Mucosa of rectum (tissue), 2 donors: ENCODE results near the gene SELENOO.
A peak's percentile ranks its signal among the peaks of the same experiment; 100 is the strongest.

Experiments
- H3K27ac ChIP-seq, 2 donors: one replicate each; pipeline ENCODE4 v1.7.0; 2013; ENCODE audit warnings: inconsistent platforms in 2 of 2, low read depth in 2 of 2, low read length in 2 of 2
- H3K27me3 ChIP-seq, 2 donors: one replicate each; pipeline ENCODE4 v1.7.0; 2013; ENCODE audit warnings: low read length in 2 of 2; ENCODE audit not compliant: control insufficient read depth in 2 of 2, insufficient read depth in 2 of 2
- H3K36me3 ChIP-seq, 2 donors: one replicate each; pipeline ENCODE4 v1.7.0; 2013; ENCODE audit warnings: low read length in 2 of 2; ENCODE audit not compliant: control insufficient read depth in 2 of 2, insufficient read depth in 2 of 2
- H3K4me1 ChIP-seq, 2 donors: one replicate each; pipeline ENCODE4 v1.7.0; 2013; ENCODE audit warnings: low read length in 2 of 2, mild to moderate bottlenecking in 1 of 2; ENCODE audit not compliant: control insufficient read depth in 2 of 2, insufficient read depth in 2 of 2
- H3K4me3 ChIP-seq, 2 donors: one replicate each; pipeline ENCODE4 v1.7.0; 2013; ENCODE audit warnings: low read length in 2 of 2
- H3K9ac ChIP-seq, 2 donors: one replicate each; pipeline ENCODE4 v1.7.0; 2013; ENCODE audit warnings: low read length in 2 of 2, low read depth in 1 of 2, mild to moderate bottlenecking in 1 of 2
- H3K9me3 ChIP-seq, 2 donors: one replicate each; pipeline ENCODE4 v1.7.0; 2013; ENCODE audit warnings: low read length in 2 of 2; ENCODE audit not compliant: control insufficient read depth in 2 of 2
- donor health status: healthy.
- donor health status: Normal muscosa, but diverticular disease.

The SELENOO gene

GRCh38 chr22:50192436-50193204, 8.2 kb upstream of the SELENOO start:
- Histone ChIP-seq H3K36me3 (peaks cover 16 to 20% of the 10 kb centered on the region in 2 donors), H3K4me1 (peaks cover 36 to 39% of the 10 kb centered on the region in 2 donors), H3K9ac (no peak overlapping the region), H3K27ac (peak overlapping the region; percentile 20 to 95), H3K27me3 (no peaks in the 10 kb centered on the region), H3K9me3 (no peaks in the 10 kb centered on the region), H3K4me3 (peak overlapping the region in 1 of 2 donors; percentile 28)

DNA sequence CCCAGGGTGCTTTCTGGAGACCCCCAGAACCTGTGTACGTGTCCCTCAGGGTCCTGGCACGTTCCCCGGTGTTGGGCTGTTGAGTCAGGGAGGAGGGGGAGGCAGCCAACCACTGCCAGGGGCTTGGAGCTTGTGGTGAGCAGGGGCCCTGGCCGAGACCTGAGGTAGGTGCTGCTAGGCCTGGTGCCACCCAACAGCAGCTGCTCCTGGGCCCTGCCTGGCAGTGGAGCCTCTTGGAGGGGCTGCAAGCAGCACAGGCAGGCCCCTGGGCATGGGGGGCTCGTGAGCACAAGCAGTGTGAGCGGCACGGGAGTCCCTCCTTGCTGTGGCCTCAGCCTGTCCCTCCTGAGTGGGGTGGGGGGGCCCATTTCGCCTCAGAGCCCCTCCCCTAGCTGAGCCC, 7.2 kb upstream of the SELENOO start:
- no peak overlapping the region for H3K9ac ChIP-seq
- H3K9me3 ChIP-seq, result no peaks in the 10 kb centered on the region
- no peak overlapping the region for H3K27ac ChIP-seq
- H3K36me3 ChIP-seq, result peaks cover 20 to 23% of the 10 kb centered on the region in 2 donors
- no peaks in the 10 kb centered on the region for H3K27me3 ChIP-seq
- H3K4me1 ChIP-seq, result peaks cover 36 to 39% of the 10 kb centered on the region in 2 donors
- H3K4me3 ChIP-seq, result no peak overlapping the region

- Histone ChIP-seq H3K36me3 (peaks cover 20 to 23% of the 10 kb centered on the region in 2 donors), H3K9ac (no peak overlapping the region), H3K9me3 (no peaks in the 10 kb centered on the region), H3K27me3 (no peaks in the 10 kb centered on the region), H3K4me3 (no peak overlapping the region), H3K4me1 (peaks cover 32 to 34% of the 10 kb centered on the region in 2 donors), H3K27ac (no peak overlapping the region)
Observed at GRCh38 chr22:50194037-50194805, 6.6 kb upstream of the SELENOO start.

GRCh38 chr22:50196256-50196655, 4.6 kb upstream of the SELENOO start:
- Histone ChIP-seq H3K4me1 (peaks cover 14 to 23% of the 10 kb centered on the region in 2 donors), H3K4me3 (no peak overlapping the region), H3K36me3 (peaks cover 20 to 23% of the 10 kb centered on the region in 2 donors), H3K27ac (no peak overlapping the region), H3K9me3 (no peaks in the 10 kb centered on the region), H3K27me3 (no peaks in the 10 kb centered on the region), H3K9ac (no peak overlapping the region)

GRCh38 chr22:50197000-50197800, 3.6 kb upstream of the SELENOO start:
- Histone ChIP-seq H3K4me3 (no peak overlapping the region), H3K9me3 (no peaks in the 10 kb centered on the region), H3K4me1 (peaks cover 11 to 21% of the 10 kb centered on the region in 2 donors), H3K9ac (no peak overlapping the region), H3K27me3 (no peaks in the 10 kb centered on the region), H3K36me3 (peaks cover 20 to 23% of the 10 kb centered on the region in 2 donors), H3K27ac (no peak overlapping the region)

DNA sequence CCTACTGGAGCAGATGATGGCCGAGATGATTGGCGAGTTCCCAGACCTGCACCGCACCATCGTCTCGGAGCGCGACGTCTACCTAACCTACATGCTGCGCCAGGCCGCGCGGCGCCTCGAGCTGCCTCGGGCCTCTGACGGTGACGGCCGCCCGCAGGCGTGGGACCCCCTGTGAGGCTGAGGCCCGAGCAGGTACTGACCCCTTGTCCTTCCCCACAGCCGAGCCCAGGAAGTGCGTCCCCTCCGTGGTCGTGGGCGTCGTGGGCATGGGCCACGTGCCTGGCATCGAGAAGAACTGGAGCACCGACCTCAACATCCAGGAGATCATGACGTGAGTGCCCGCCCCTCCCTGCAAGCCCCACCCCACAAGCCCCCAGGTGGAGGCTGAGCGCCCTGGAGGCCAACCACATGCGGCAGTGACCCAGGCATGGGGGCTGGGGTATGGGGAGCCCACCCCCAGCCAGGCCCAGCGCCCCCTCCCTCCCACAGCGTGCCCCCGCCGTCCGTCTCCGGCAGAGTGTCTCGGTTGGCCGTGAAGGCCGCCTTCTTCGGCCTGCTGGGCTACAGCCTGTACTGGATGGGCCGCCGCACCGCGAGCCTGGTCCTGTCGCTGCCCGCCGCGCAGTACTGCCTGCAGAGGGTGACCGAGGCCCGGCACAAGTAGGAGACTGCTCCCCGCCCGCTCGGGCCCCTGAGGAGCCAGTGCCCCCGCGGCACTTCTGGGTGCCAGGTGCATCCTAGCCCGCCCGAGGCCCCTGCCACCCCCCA, 2.8 kb upstream of the SELENOO start:
- Histone ChIP-seq H3K36me3 (peaks cover 20 to 22% of the 10 kb centered on the region in 2 donors), H3K9me3 (no peaks in the 10 kb centered on the region), H3K9ac (no peak overlapping the region), H3K4me1 (peaks cover 7 to 14% of the 10 kb centered on the region in 2 donors), H3K27ac (no peak overlapping the region), H3K4me3 (no peak overlapping the region), H3K27me3 (no peaks in the 10 kb centered on the region)

DNA sequence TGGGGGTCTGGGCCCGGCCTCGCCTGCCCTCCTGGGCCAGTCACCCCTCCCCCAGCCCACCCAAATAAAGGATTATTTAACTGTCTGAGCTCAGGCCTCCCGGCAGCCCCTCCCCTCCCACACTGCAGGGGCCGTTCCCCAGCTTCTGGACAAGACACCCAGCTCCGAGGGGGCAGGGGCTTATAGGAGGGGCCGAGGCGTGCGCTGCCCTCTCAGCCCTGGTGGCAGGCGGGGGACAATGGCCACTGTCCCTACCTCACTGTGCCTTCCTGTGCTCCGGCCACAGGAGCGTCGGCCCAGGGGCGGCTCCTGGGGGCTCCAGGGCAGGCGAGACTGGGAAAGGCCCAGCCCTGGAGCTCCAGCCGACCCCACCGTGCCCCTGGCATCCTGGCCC, 2.2 kb upstream of the SELENOO start:
- Histone ChIP-seq H3K27me3 (no peaks in the 10 kb centered on the region), H3K4me1 (peaks cover 7 to 12% of the 10 kb centered on the region in 2 donors), H3K27ac (no peak overlapping the region), H3K4me3 (no peak overlapping the region), H3K36me3 (peaks cover 20 to 24% of the 10 kb centered on the region in 2 donors), H3K9me3 (no peaks in the 10 kb centered on the region), H3K9ac (no peak overlapping the region)

GRCh38 chr22:50199251-50199721, 1.5 kb upstream of the SELENOO start:
- Histone ChIP-seq H3K4me3 (peak overlapping the region in 1 of 2 donors; percentile 73), H3K36me3 (peaks cover 17 to 18% of the 10 kb centered on the region in 2 donors), H3K9me3 (no peaks in the 10 kb centered on the region), H3K27me3 (no peaks in the 10 kb centered on the region), H3K4me1 (peaks cover 7 to 12% of the 10 kb centered on the region in 2 donors), H3K9ac (peak overlapping the region in 1 of 2 donors; percentile 76), H3K27ac (no peak overlapping the region)

DNA sequence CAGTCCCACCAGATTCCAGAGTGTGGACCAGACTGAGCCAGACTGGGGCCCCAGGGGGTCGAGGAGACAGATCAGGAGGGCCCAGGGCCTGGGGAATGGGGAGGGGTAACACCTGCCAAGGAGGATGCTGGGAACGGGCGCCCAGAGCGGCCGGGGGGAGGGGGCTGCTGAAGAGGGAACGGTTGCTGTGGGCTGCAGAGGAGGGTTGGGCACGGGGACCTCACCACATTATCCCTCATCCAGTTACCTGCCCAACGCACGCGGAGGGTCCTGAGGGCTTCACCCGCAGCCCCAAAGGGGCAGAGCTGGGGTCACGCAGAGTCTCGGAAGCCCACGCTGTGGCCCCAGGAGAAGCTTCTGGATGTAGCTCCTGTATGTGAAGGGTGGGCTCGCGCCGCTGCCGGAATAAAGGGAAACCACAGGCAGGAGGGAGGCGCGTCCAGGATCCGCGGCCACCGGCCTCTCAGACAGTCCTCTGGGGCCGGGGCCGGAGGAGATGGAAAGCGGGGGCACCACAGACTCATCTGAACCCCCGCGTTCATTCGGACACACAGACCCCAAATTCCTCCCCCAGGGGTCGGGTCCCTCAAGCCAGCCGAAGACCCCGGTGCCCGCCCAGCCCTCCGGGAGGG, 866 bp upstream of the SELENOO start:
- Histone ChIP-seq H3K9ac (peak overlapping the region; percentile 75 to 76), H3K36me3 (peaks cover 11 to 12% of the 10 kb centered on the region in 2 donors), H3K9me3 (no peaks in the 10 kb centered on the region), H3K27me3 (no peaks in the 10 kb centered on the region), H3K4me1 (peaks cover 7 to 12% of the 10 kb centered on the region in 2 donors), H3K4me3 (peak overlapping the region; percentile 63 to 73), H3K27ac (peak overlapping the region in 1 of 2 donors; percentile 71)
